Measurements from ENCODE around the gene SMKR1. TPM values are rescaled to one million over a fixed set of nuclear protein-coding genes. Genes with fewer than 3 reads are reported as not detected.

Gene SMKR1
- 2.0 to 2.8 TPM (median 2.5 TPM) in 3 replicates for total RNA-seq

DNA sequence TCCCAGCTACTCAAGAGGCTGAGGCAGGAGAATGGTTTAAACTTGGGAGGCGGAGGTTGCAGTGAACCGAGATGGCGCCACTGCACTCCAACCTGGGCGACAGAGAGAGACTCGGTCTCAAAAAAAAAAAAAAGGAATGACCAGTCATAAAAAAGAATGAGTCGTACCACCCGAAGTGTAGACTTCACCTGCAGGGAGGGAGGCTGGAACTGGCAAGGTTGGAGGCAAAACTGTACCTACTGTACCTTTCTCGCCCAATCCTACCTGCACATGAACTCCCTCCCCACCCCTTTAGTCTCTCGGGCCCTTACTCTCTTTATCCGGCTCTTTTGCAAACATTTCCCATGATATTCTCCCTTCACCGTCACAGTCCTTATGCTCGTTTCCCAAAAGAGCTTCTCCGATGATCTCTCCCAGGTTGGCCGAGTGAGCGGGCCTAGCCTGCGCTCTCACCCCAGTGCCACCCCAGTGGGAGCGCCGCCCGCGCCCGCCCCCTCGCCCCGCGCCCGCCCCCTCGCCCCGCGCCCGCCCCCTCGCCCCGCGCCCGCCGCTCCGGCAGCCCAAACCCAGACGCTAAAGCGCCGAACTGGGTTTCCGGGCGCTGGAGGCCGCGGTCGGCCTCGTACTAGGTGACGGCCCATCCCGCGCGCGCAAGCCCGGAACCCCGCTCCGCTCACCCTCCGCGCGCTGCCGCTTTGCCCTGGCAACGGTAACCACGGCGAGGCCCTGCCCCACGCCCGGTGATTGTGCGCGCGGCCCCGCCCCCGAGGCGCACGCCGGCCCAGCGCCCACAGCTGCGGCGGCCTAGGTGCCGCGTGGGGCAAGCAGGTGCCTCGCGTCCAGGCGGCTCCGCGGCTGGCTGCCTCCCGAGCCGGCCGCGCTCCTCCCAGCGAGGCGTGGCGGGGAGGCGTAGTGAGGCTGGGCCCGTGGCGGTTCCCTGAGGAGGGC lies at the start of gene SMKR1:
Gene SMKR1 (plus strand): TSS at position 772 of the 948 bp plus-strand sequence. CDS start 294 bp downstream, outside the sequence.
- peak within 1 kb of the TSS; percentile 72 for H3K4me3 Mint-ChIP-seq
- H3K27ac Mint-ChIP-seq: peak within 1 kb of the TSS; percentile 0
- peaks cover 11% of the 10 kb centered on the region for H3K4me1 Mint-ChIP-seq
- H3K9me3 Mint-ChIP-seq: no peaks in the 10 kb centered on the region
- peak; percentile 66 to 78 for DNase-seq (ENCODE audit: low spot score in 2 of 2, unreplicated experiment in 2 of 2)
- TF ChIP-seq, protein P1, sequence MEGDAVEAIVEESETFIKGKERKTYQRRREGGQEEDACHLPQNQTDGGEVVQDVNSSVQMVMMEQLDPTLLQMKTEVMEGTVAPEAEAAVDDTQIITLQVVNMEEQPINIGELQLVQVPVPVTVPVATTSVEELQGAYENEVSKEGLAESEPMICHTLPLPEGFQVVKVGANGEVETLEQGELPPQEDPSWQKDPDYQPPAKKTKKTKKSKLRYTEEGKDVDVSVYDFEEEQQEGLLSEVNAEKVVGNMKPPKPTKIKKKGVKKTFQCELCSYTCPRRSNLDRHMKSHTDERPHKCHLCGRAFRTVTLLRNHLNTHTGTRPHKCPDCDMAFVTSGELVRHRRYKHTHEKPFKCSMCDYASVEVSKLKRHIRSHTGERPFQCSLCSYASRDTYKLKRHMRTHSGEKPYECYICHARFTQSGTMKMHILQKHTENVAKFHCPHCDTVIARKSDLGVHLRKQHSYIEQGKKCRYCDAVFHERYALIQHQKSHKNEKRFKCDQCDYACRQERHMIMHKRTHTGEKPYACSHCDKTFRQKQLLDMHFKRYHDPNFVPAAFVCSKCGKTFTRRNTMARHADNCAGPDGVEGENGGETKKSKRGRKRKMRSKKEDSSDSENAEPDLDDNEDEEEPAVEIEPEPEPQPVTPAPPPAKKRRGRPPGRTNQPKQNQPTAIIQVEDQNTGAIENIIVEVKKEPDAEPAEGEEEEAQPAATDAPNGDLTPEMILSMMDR (IDR thresholded peaks at IDR 0.05; ENCODE audit: unreplicated experiment): no peak
- H3K36me3 Mint-ChIP-seq: no peaks in the 10 kb centered on the region
- peaks cover 41% of the 10 kb centered on the region for H3K27me3 Mint-ChIP-seq (ENCODE audit: low read depth)

DNA sequence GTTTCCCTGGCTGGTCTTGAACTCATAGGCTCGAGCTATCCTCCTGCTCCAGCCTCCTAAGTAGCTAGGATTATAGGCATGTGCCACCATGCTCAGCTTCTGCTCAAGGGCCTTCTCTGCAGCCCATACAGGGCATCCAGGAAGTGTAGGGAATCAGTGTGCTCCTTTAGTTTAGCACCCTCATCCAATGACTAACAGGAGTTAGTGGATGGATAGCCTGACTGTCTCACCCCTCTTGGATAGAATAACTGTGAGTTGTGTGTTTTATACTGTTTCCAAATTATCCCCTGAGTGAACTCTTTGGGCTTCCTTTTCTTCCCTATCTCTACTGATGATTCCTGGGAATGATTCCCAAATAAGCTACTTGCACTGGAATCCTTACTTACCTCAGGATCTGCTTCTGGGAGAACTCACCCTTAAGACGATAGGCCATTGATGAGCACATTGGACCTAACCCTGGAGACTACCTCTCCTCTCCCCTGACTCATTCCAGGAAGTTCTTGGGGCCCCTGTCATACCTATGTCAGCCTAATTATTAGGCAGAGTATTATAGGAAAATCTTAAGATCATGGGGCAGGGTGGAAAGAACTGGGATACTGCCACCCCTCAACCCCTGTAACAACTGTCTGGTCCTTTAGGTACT lies 49.6 kb upstream of the SMKR1 start:
- Mint-ChIP-seq H3K27ac (no peak overlapping the region), H3K9me3 (peaks cover 14% of the 10 kb centered on the region), H3K4me1 (no peaks in the 10 kb centered on the region), H3K4me3 (no peak overlapping the region), H3K36me3 (peaks cover 14% of the 10 kb centered on the region), H3K27me3 (ENCODE audit: low read depth) (no peaks in the 10 kb centered on the region)
- DNase-seq (ENCODE audit: low spot score in 2 of 2, unreplicated experiment in 2 of 2): no peak
- TF ChIP-seq, protein P1 (IDR thresholded peaks at IDR 0.05; ENCODE audit: unreplicated experiment): no peak

DNA sequence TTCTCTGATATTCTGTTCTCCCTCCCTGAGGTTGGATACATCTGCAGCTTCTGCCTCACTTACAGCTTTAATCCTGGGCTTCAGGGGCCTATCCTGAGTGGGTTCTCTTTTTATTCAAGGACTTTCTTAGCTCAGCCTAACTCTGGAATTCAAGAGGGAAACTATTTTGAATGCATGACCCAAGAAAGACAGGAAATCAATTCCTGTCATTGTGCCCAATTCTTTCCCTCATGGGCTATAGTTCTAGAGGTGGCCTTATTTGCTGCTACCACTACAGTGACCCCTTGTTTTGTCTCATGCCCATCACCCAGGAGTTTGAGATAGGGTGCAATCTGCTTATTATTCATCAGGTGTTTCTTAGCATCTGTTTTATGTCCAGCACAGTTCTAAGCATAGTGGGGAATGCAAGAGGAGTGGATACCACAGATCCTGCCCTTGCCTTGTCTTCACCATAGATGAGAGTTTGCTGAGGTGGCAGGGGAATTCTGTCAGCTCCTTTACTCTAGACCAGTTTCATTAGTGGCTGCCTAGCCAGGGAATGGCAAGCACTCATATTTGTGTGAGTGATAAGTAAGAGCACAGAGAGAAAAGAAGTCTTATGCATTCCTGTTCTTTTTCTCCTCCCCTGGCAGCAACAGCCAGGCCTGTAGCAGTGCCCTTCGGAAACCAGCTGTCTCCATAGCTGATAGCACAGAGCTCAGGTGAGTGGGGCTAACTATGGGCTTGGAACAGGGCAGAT lies 48.7 kb upstream of the SMKR1 start:
- Mint-ChIP-seq H3K4me1 (no peaks in the 10 kb centered on the region), H3K27me3 (ENCODE audit: low read depth) (no peaks in the 10 kb centered on the region), H3K9me3 (peaks cover 11% of the 10 kb centered on the region), H3K27ac (no peak overlapping the region), H3K4me3 (no peak overlapping the region), H3K36me3 (peaks cover 11% of the 10 kb centered on the region)
- no peak for DNase-seq (ENCODE audit: low spot score in 2 of 2, unreplicated experiment in 2 of 2)
- TF ChIP-seq, protein P1 (IDR thresholded peaks at IDR 0.05; ENCODE audit: unreplicated experiment): no peak

DNA sequence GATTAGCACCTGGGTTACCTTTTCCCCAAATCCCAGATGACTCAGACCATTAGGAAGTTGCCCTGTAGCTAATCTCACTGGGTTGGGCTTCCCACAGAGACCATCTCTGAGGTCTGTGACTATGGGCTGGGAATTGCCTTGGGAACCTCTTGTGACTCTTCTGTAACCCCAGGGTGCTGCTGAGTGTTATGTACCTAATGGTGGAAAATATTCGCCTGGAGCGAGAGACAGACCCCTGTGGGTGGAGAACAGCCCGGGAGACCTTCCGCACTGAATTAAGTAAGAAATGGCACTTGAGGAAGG lies 48.1 kb upstream of the SMKR1 start:
- Mint-ChIP-seq H3K9me3 (peaks cover 6% of the 10 kb centered on the region), H3K36me3 (peaks cover 6% of the 10 kb centered on the region), H3K4me1 (no peaks in the 10 kb centered on the region), H3K27me3 (ENCODE audit: low read depth) (no peaks in the 10 kb centered on the region), H3K27ac (no peak overlapping the region), H3K4me3 (no peak overlapping the region)
- no peak for DNase-seq (ENCODE audit: low spot score in 2 of 2, unreplicated experiment in 2 of 2)
- TF ChIP-seq, protein P1 (IDR thresholded peaks at IDR 0.05; ENCODE audit: unreplicated experiment): no peak

DNA sequence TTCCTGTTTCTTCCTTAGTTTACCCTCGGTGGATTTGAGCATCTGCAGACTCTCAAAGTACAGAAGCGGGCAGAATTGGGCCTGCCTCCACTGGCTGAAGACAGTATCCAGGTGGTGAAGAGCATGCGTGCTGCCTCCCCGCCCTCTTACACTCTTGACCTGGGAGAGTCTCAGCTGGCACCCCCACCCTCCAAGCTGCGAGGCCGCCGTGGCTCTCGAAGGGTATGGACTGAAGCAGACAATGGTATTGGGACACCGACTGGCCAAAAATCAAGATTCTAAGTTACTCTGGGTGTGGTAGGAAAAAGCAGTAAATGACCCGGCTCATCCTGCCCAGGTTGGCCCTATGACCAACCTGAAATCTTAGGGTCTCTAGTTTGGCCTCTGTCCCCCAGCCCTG lies 45.9 kb upstream of the SMKR1 start:
- H3K4me3 Mint-ChIP-seq: no peak overlapping the region
- no peaks in the 10 kb centered on the region for H3K36me3 Mint-ChIP-seq

More for the DNA sequence above, 45.9 kb upstream of the SMKR1 start:
- H3K4me1 Mint-ChIP-seq: no peaks in the 10 kb centered on the region
- no peaks in the 10 kb centered on the region for H3K27me3 Mint-ChIP-seq (ENCODE audit: low read depth)
- no peak for DNase-seq (ENCODE audit: low spot score in 2 of 2, unreplicated experiment in 2 of 2)
- H3K27ac Mint-ChIP-seq: no peak overlapping the region
- no peaks in the 10 kb centered on the region for H3K9me3 Mint-ChIP-seq
- TF ChIP-seq, protein P1 (IDR thresholded peaks at IDR 0.05; ENCODE audit: unreplicated experiment): no peak

Data from mesothelial cell of epicardium (in vitro differentiated cells).